K562 (cell line): ENCODE measurements around the gene NEURL4. TPM values are rescaled to one million over a fixed set of nuclear protein-coding genes. Genes with fewer than 3 reads are reported as not detected.

ENCODE experiments used
- ELF2 ChIP-seq: fragments of 250-450 bp; sonication (Bioruptor Pico); IDR thresholded peaks from 2 replicates; pipeline ENCODE4 v1.5.0; 2021; ENCODE audit warnings: mild to moderate bottlenecking
- IRF1 ChIP-seq: sonication (generic); formaldehyde crosslinking; IDR thresholded peaks from 2 replicates; pipeline ENCODE4 v1.8.0; 2022; ENCODE audit warnings: missing genetic modification reagents, mild to moderate bottlenecking, borderline replicate concordance
- NR4A1 ChIP-seq, 2 experiments: fragments of 250-450 bp in 1 of 2; fragments of 450-650 bp in 1 of 2; sonication (Bioruptor Pico) in 1 of 2; IDR thresholded peaks; 2 replicates each; pipeline versions ENCODE4 v1.4.0 to v1.6.1; 2016 to 2020; ENCODE audit warnings: mild to moderate bottlenecking in 2 of 2, missing compliant biosample characterization in 1 of 2, missing genetic modification characterization in 1 of 2, moderate library complexity in 1 of 2
- ZMIZ1 ChIP-seq, 2 experiments: fragments of 150-350 bp in 1 of 2; IDR thresholded peaks; 2 replicates each; pipeline ENCODE4 v1.6.1; 2012 to 2016; ENCODE audit warnings: low read depth in 2 of 2, low read length in 2 of 2, mild to moderate bottlenecking in 1 of 2, moderate library complexity in 1 of 2
- polyA plus RNA-seq, 8 experiments: library from polyadenylated mRNA; depleted of rRNA in 4 of 8; stranded (reverse) in 5 of 8; unstranded in 3 of 8; fragments of >200 nt; fragmentation: Nextera tagmentation in 2 of 8; fragmentation: Illumina TruSeq in 1 of 8; extraction: Ambion mirVana in 2 of 8; extraction: Trizol in 1 of 8; gene quantifications; 2 replicates each; pipeline versions ENCODE4 v1.2.1 to v1.2.3, GENCODE V29; 2011 to 2014; ENCODE audit warnings: inconsistent platforms in 1 of 8, missing spikeins in 1 of 8
- total RNA-seq, 7 experiments: library from RNA; depleted of rRNA in 6 of 7; stranded (reverse); fragments of >200 nt in 6 of 7; fragmentation: Illumina TruSeq in 2 of 7; extraction: Trizol in 2 of 7; gene quantifications; 2 replicates each; pipeline versions ENCODE4 v1.2.1 to v1.2.3, GENCODE V29; 2011 to 2021; ENCODE audit warnings: low replicate concordance in 1 of 7

The NEURL4 gene
- total and polyA plus RNA-seq, 9 of the 15 experiments (the other 6 are each of a cell fraction or from before 2014, with no cell fraction given), result 0.08 to 37.4 (median 11.5) TPM

DNA sequence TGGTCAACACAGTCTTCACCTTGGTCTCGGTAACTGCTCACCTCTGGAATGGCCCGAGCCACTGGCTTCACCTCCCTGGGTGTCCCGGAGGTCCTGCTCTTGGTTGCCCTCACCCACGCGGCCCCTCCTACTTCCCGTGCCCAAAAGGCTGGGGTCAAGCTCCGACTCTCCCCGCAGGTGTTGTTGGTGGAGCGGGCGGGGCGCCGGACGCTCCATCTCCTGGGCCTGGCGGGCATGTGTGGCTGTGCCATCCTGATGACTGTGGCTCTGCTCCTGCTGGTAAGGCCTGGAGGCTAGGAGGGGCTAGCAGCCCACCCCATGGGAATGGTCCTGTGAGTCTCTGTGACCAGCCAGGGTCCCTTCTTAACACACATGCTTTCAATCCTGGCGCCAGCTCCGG, 44.2 kb downstream of the NEURL4 start (continued):
- TF ChIP-seq ZMIZ1 (IDR thresholded peaks at IDR 0.05; ENCODE audit: low read depth in 2 of 2, low read length in 2 of 2), result no peak
- TF ChIP-seq NR4A1 (CRISPR knock-in tag; IDR thresholded peaks at IDR 0.05), result no peak
- TF ChIP-seq NR4A1 (tag; IDR thresholded peaks at IDR 0.05), result no peak
- no peak for TF ChIP-seq ELF2 (CRISPR knock-in tag)
- no peak for TF ChIP-seq IRF1 (CRISPR knock-in tag)
